GM21360 (cell line): Measurements from ENCODE around the gene YAP1.

Source experiments
- ATAC-seq: cut with Tn5 transposase; IDR thresholded peaks from one replicate; pipeline ENCODE4 v1.9.1; 2021; ENCODE audit warnings: mild to moderate bottlenecking, moderate library complexity; ENCODE audit not compliant: unreplicated experiment

Gene YAP1

GRCh38 chr11:102116453-102117205, 6.4 kb downstream of the YAP1 start:
- no peak for ATAC-seq

DNA sequence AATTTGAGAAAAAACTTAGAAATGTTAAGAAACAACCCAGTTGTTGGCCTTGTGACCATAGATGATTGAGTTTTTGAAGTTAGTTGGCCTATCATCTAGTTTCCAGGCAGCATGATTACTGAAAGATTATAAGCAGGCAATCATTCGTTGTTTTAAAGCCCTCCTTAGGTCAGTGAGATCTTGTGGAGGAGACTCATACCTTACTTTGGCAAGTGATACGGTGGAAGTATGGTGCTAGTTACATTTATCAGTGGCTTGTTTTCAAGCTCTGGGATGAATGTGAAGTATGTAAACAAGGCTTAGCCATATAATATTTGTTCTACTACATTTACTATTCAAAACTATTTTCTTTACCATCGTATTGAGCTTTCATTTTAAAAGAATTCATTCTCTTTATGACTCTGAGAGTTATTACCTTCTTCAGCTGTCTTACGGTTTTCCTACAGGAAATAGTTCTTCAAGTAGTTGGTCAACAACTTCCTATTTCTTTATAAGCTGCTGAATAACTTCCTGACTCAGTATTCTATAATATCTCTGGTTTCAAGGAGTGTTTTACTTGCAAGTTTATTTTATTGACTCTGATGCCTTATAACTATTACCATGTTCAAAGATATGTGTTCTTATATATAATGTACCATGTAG, 7.3 kb downstream of the YAP1 start:
- ATAC-seq: no peak

- no peak for ATAC-seq
Measured at GRCh38 chr11:102118937-102119336, 8.7 kb downstream of the YAP1 start.

DNA sequence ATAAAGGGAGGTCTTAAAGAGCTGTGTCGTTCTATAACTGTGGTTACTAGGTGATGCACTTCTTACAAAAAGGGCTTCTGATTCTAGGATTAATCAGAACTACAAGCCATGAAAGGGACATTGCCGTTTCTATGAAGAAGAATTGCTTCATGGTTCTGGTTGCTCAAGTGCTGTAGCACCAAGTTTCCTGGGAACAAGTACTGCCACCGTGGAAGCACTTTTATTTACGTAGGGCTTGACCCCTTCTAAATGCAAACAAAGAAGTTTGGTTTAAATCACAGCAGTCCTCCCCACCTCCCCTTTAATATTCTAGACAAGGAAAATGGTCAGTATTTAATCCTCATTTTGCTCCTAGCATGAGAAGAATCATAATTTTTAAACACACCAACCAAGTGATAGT, 9.8 kb downstream of the YAP1 start:
- no peak for ATAC-seq

DNA sequence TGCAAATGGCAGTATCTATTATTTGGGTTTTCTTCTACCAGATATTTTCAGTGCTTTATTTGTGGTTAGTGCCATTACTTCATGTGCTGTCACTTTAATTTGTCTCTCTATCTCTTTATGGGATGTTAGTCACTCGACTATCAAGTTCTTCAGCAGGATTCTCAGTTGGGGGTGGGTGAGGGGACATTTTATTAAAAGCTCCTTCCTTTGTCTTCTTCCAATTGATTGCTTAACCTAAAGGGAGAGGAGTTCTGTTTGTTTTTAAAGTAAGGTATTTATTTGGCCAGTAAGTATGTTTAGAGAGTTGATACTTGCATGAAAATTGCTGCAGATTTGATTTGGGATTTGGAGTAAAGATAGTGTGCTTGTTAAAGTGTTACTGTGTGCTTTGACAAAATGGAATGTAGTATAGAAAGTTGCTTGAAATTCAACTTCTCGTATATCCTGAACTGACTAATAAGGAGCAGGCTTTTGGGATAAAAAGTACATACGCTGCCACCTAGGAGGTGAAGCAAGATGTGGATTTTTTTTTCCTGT, 10.3 kb downstream of the YAP1 start:
- ATAC-seq: no peak

DNA sequence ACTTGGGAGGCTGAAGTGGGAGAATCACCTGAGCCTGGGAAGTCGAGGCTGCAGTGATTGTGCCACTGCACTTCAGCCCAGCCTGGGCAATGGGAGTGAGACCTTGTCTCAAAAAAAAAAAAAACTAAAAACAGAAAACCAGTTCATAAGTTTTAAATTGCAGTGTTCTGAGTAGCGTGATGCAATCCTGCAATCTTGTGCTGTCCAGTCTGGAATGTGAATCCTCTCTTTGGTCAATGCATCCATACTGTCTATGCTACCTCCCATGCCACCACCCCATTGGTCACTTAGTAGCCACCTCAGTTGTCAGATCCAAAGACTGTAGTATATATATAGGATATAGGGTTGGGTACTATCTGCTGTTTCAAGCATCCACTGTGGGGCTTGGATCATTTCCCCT, 11.1 kb downstream of the YAP1 start:
- ATAC-seq: no peak

- no peak for ATAC-seq
Measured at GRCh38 chr11:102134597-102134996, 24.4 kb downstream of the YAP1 start.

DNA sequence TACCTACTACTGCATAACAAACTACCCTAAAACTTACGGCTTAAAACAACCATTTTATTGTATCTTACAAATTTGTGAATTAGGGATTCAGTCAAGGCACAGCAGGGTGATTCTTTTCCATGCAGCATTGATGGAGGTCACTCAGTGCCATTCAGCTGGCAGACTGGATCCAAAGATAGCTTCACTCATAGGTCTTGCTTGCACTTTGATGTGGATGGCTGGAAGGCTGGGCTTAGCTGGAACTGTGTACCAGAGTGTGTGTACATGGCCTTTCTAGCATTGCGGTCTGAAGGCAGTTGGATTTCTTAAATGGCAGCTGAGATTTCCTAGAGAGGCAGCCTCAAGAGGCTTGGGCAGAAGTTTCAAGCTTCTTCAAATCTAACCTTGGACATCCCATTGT, 25.0 kb downstream of the YAP1 start:
- ATAC-seq: no peak

DNA sequence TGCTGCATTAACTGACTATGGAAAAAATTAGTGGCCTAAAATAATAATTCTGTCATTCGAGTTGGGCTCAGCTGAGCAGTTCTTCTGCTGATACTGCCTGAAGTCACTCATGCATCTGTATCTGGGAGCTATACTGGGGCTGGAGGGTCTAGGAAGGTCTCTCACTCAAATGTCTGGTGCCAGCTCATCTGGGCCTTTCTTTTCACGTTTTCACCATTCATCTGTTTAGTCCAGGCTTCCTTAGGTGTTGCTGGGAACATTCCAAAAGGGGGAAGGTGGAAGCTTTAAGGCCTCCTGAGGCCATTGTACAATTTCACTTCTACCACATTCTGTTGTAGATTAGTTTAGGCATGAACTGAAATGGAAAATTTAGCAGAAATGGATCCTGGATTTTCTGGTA, 28.0 kb downstream of the YAP1 start:
- ATAC-seq: no peak

GRCh38 chr11:102138670-102139069, 28.4 kb downstream of the YAP1 start:
- ATAC-seq: no peak

DNA sequence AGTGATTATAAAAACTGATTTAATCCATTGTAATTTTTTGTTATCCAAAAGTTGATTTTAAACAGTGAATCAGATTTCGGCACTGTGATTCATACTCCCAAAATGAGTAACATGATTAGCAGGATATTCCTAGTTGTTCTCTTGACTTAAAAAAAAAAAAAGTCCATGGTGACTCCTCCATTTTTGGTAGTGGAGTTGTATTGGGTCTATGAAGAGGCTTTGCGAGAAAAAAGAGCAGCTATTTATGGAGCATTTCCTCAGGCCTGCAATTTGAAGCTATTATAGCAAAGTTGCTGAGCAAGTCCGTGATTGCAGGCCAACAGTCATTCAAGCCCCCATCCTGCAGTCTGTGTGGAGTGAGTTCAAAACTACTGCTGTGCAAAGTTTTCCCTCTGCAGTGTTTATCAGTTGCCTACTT, 28.8 kb downstream of the YAP1 start:
- no peak for ATAC-seq

DNA sequence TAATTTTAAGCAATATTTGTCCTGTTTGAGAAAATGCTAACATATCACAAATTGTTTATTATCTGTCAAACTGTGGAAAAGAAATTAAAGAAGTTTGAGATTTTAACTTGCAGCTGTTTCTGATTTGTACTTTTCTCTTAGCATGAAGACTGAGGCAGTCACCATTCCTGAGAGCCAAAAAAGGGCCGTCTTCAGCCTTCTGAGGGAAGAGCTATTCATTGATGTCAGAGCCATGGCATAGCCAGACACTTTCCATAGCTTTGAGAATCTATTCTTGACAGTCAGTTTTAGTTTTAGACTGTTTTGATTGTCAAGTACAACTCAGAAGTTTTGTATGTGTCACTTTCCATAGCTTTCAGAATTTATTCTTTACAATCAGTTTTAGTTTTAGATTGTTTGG, 32.1 kb downstream of the YAP1 start:
- no peak for ATAC-seq

DNA sequence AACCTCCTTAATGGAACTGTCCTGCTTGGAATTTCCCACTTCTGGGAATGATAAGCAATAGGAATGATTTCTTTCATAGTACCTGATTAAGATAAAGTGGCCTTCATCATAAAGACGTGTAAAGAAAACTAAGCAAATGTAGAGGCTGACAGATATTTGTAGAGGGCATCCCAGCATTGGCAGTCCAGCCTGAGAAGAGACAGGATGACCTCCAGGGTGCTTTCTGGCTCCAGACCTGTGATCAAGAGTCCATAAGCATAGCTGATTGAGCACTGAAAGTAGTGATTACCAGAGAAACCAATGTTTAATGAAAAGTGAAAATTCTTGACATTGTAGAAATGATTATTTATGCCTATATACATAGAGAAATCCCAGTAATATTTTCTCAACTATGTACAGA, 33.6 kb downstream of the YAP1 start:
- ATAC-seq: no peak

DNA sequence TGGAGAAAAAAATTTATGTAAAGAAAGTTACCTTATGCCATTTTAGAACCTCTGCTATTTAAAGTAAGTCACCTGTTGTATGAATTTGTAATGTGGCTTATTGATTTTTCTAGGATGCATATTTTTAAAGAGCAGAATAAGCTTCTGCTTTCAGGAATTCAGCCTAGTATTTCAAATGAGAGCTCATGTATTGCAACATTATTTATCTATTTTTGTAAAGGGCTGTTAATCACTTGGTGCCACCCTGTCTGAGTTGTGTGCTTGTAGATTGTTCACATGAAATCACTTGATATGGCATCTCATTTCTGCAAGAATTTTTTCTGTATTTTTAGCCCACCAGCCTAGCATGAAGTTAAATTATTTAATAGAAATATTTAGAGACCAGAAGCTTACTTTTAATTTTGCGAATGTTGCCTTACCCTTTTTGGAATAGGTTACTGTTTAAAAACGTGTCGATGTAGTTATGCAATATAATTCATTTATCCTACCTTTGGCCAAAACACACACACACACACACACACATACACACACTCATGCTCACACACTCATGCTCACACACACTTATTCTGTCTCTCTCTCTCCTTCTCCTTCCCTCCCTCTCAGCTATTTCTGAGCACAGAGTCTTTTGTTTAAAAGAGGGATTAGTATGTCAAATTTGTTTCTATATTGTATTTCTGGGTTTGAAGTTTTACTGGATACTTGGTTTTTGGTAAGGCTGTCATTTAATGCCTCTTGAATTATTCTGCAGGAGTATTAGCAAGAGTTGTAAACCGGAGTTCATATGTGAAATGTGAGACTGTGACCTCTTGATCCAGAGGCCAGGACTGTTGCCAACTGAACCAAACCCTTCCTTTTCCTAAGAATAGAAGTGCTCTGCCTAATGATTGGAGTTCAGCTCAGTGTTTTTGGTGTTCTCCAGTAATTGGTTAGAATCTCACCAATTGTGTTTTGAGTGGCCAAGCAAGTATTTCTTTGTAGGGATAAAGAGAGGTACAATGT, 34.4 kb downstream of the YAP1 start:
- no peak for ATAC-seq

GRCh38 chr11:102147015-102147414, 36.8 kb downstream of the YAP1 start:
- ATAC-seq: no peak

DNA sequence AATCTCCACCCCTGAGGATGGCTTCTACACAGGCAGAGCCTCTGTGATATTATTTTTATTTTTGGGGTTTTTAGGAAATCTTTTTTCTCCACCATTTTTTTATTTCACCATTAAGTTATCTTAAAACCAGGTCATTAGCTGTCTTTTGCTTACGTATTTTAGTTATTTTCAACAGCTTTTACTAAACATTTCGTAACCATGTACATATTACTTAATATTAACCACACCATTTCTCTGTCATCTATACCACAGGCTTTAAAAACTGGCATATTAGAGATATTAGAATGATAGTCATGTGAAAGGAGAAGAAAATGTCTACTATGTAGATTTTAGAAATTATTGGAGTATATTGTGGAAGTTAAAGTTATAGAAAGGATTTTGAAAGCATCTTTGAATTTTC, 37.4 kb downstream of the YAP1 start:
- no peak for ATAC-seq

GRCh38 chr11:102148059-102148458, 37.8 kb downstream of the YAP1 start:
- no peak for ATAC-seq

- no peak for ATAC-seq
Measured at GRCh38 chr11:102151784-102152525, 41.7 kb downstream of the YAP1 start.

GRCh38 chr11:102153082-102153481, 42.8 kb downstream of the YAP1 start:
- no peak for ATAC-seq

DNA sequence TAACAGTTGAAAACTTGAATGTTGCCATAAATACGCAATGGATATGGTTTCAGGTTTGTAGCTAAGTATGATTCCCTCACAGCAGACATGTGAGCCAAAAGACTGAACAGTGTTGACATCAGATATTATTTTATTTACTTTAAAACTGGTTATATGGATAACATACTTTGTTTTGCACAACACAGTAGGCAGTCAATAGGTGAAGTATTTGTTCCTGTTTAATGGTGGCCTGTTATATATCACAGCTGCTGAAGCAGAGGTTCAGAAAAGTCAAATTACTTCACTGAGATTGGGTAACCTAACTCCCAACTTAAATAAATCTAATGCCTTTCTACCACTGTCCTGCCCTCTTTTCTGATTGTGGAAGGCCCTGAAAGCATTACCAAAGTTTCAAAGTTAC, 44.6 kb downstream of the YAP1 start:
- ATAC-seq: no peak

DNA sequence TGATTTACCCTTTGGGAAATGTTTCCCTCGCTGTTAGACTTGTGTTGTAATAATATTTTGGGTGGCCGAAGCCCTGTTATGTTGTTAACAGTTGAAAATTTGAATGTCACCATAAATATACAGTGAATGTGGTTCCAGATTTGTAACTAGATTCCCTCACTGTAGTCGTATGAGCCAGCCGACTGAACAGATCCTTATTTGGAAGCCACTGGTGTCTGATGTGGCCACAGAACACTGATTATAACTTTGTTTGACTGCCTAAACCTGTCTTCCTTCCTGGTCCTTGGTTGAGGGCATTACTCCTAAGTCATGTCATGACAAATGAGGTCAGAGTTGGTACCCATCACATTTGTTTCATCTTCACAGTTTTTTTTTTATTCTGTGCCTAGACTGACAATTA, 45.4 kb downstream of the YAP1 start:
- ATAC-seq: no peak
